ENCODE measurements around the gene MEGF8. TPM values are rescaled to one million over a fixed set of nuclear protein-coding genes. Genes with fewer than 3 reads are reported as not detected.
A peak's percentile ranks its signal among the peaks of the same experiment; 100 is the strongest.

Gene MEGF8
- total and polyA plus RNA-seq, 2 of the 13 experiments (the other 11 are each of a cell fraction or from before 2014, with no cell fraction given): 4.0 to 8.8 TPM

DNA sequence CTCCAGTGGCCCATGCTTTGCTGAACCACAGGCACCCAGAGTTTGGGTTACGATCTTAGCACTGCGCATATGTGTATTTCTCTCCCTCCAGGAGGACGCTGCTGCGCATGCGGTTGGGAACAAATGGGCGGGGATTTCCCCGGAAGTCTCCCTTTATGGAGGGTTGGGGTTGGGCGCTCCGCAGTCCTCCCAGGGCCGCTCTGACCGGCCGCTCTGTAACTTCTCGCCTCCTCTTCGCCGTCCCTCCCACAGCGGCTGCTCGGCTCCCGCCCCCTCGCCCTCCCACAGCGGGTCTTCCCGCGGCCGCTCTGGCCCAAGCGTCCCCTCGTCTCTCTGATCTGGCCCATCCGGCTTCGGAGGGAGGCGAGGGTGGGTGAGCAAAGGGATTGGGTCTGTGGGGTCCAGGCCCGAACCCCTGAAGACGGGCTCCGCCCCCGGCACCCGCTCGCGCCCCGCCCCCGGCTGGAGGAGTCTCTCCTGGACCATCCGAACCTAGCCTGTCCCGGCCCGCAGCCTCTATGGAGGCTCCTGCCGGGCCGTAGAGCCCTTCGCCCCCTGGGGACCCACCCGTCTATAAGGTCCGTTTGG is at the start of gene MEGF8 (continued):
- TF ChIP-seq, protein P1, sequence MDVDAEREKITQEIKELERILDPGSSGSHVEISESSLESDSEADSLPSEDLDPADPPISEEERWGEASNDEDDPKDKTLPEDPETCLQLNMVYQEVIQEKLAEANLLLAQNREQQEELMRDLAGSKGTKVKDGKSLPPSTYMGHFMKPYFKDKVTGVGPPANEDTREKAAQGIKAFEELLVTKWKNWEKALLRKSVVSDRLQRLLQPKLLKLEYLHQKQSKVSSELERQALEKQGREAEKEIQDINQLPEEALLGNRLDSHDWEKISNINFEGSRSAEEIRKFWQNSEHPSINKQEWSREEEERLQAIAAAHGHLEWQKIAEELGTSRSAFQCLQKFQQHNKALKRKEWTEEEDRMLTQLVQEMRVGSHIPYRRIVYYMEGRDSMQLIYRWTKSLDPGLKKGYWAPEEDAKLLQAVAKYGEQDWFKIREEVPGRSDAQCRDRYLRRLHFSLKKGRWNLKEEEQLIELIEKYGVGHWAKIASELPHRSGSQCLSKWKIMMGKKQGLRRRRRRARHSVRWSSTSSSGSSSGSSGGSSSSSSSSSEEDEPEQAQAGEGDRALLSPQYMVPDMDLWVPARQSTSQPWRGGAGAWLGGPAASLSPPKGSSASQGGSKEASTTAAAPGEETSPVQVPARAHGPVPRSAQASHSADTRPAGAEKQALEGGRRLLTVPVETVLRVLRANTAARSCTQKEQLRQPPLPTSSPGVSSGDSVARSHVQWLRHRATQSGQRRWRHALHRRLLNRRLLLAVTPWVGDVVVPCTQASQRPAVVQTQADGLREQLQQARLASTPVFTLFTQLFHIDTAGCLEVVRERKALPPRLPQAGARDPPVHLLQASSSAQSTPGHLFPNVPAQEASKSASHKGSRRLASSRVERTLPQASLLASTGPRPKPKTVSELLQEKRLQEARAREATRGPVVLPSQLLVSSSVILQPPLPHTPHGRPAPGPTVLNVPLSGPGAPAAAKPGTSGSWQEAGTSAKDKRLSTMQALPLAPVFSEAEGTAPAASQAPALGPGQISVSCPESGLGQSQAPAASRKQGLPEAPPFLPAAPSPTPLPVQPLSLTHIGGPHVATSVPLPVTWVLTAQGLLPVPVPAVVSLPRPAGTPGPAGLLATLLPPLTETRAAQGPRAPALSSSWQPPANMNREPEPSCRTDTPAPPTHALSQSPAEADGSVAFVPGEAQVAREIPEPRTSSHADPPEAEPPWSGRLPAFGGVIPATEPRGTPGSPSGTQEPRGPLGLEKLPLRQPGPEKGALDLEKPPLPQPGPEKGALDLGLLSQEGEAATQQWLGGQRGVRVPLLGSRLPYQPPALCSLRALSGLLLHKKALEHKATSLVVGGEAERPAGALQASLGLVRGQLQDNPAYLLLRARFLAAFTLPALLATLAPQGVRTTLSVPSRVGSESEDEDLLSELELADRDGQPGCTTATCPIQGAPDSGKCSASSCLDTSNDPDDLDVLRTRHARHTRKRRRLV (CRISPR knock-in tag; IDR thresholded peaks at IDR 0.05): 0 out of 2 replicates have a peak, but pooled peaks have one; percentile 67
- TF ChIP-seq ZNF550 (CRISPR knock-in tag; IDR thresholded peaks at IDR 0.05; ENCODE audit: borderline replicate concordance) (no peak), SAP130 (CRISPR knock-in tag; IDR thresholded peaks at IDR 0.05; ENCODE audit: low read depth) (peak; percentile 92), ZNF761 (CRISPR knock-in tag; conservative IDR thresholded peaks at IDR 0.05) (0 out of 2 replicates have a peak, but pooled peaks have one; percentile 37), NBN (conservative IDR thresholded peaks at IDR 0.05) (no peak), RBFOX2 (IDR thresholded peaks at IDR 0.05; ENCODE audit: low read depth, low read length) (peak; percentile 85), FOXM1 (CRISPR knock-in tag; IDR thresholded peaks at IDR 0.05) (no peak), ZNF562 (CRISPR knock-in tag; IDR thresholded peaks at IDR 0.05; ENCODE audit: borderline replicate concordance) (no peak), ZNF768 (CRISPR knock-in tag; IDR thresholded peaks at IDR 0.05) (peak; percentile 40; the same call in 1 of the 2 replicates), ZNF350 (CRISPR knock-in tag; IDR thresholded peaks at IDR 0.05; ENCODE audit: borderline replicate concordance, low read depth) (peak; percentile 79; the same call in 1 of the 2 replicates), BHLHE40 (IDR thresholded peaks at IDR 0.05; ENCODE audit: low read length) (0 out of 2 replicates have a peak, but pooled peaks have one; percentile 11), JUND (CRISPR knock-in tag; IDR thresholded peaks at IDR 0.05) (no peak), GATAD1 (CRISPR knock-in tag; IDR thresholded peaks at IDR 0.05) (peak; percentile 88), BRCA1 (CRISPR knock-in tag; IDR thresholded peaks at IDR 0.05) (no peak), ZNF607 (CRISPR knock-in tag; IDR thresholded peaks at IDR 0.05; ENCODE audit: borderline replicate concordance) (peak; percentile 22; the same call in 1 of the 2 replicates), ZFY (CRISPR knock-in tag; IDR thresholded peaks at IDR 0.05) (peak; percentile 78), RXRA (CRISPR knock-in tag; IDR thresholded peaks at IDR 0.05) (peak; percentile 74), NR2F2 (IDR thresholded peaks at IDR 0.05; ENCODE audit: borderline replicate concordance, low read depth) (no peak), NR2F1 (CRISPR knock-in tag; IDR thresholded peaks at IDR 0.05) (no peak), POLR2G (IDR thresholded peaks at IDR 0.05; ENCODE audit: low read depth, low read length) (peak; percentile 84)
- TF ChIP-seq, protein P2, sequence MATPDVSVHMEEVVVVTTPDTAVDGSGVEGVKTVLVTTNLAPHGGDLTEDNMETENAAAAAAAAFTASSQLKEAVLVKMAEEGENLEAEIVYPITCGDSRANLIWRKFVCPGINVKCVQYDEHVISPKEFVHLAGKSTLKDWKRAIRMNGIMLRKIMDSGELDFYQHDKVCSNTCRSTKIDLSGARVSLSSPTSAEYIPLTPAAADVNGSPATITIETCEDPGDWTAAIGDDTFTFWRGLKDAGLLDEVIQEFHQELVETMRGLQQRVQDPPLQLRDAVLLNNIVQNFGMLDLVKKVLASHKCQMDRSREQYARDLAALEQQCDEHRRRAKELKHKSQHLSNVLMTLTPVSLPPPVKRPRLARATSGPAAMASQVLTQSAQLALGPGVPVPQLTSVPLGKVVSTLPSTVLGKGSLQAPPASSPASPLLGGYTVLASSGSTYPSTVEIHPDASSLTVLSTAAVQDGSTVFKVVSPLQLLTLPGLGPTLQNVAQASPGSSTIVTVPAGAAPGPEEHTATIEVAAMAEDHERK (CRISPR knock-in tag; IDR thresholded peaks at IDR 0.05; ENCODE audit: low read depth): 0 out of 2 replicates have a peak, but pooled peaks have one; percentile 18
- TF ChIP-seq, protein P3, sequence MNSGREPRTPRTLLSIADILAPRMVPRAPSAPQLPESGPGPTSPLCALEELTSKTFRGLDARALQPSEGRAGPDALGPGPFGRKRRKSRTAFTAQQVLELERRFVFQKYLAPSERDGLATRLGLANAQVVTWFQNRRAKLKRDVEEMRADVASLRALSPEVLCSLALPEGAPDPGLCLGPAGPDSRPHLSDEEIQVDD (CRISPR knock-in tag; IDR thresholded peaks at IDR 0.05; ENCODE audit: borderline replicate concordance): no peak
- TF ChIP-seq, protein P4, sequence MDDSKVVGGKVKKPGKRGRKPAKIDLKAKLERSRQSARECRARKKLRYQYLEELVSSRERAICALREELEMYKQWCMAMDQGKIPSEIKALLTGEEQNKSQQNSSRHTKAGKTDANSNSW (CRISPR knock-in tag; IDR thresholded peaks at IDR 0.05; ENCODE audit: borderline replicate concordance): 0 out of 2 replicates have a peak, but pooled peaks have one; percentile 25
- TF ChIP-seq, protein P5, sequence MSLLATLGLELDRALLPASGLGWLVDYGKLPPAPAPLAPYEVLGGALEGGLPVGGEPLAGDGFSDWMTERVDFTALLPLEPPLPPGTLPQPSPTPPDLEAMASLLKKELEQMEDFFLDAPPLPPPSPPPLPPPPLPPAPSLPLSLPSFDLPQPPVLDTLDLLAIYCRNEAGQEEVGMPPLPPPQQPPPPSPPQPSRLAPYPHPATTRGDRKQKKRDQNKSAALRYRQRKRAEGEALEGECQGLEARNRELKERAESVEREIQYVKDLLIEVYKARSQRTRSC (CRISPR knock-in tag; IDR thresholded peaks at IDR 0.05; ENCODE audit: low read depth): no peak
